GM12878 (cell line): ENCODE data around the gene RRAGD.

Source experiments
- ATF3 ChIP-seq: IDR thresholded peaks from 2 replicates; pipeline ENCODE4 v1.6.1; 2011; ENCODE audit warnings: low read depth, mild to moderate bottlenecking, low read length, moderate library complexity, borderline replicate concordance; ENCODE audit errors: extremely low read depth
- BACH1 ChIP-seq: fragments of 450-650 bp; IDR thresholded peaks from 2 replicates; pipeline ENCODE4 v1.6.1; 2017; ENCODE audit warnings: mild to moderate bottlenecking, borderline replicate concordance
- BCL11A ChIP-seq: IDR thresholded peaks from 2 replicates; pipeline ENCODE4 v1.6.1; 2011; ENCODE audit warnings: low read depth, low read length
- BRCA1 ChIP-seq: IDR thresholded peaks from 2 replicates; pipeline ENCODE4 v1.6.1; 2011; ENCODE audit warnings: low read depth, low read length, improper control_type of control experiment
- CHD2 ChIP-seq: IDR thresholded peaks from 2 replicates; pipeline ENCODE4 v1.6.1; 2011; ENCODE audit warnings: low read depth, low read length, improper control_type of control experiment, borderline replicate concordance
- CTCF ChIP-seq, 3 experiments: IDR thresholded peaks in 2 of 3; conservative IDR thresholded peaks in 1 of 3; 2 replicates each; pipeline ENCODE4 v1.5.1; 2011; ENCODE audit warnings: low read depth in 3 of 3, low read length in 3 of 3, mild to moderate bottlenecking in 3 of 3, control low read depth in 2 of 3, moderate library complexity in 2 of 3, inconsistent platforms in 1 of 3, mixed read lengths in 1 of 3; ENCODE audit not compliant: control insufficient read depth in 2 of 3, insufficient read depth in 1 of 3; ENCODE audit errors: extremely low read depth in 1 of 3
- HDAC2 ChIP-seq: fragments of 200-600 bp; sonication (generic); IDR thresholded peaks from 2 replicates; pipeline ENCODE4 v1.6.1; 2017
- MTA2 ChIP-seq: fragments of 450-650 bp; IDR thresholded peaks from 2 replicates; pipeline ENCODE4 v1.6.1; 2016; ENCODE audit warnings: low read depth, mild to moderate bottlenecking, moderate library complexity
- POLR2A ChIP-seq: IDR thresholded peaks from 2 replicates; pipeline ENCODE4 v1.6.1; 2011; ENCODE audit warnings: low read depth, mild to moderate bottlenecking, low read length
- SIN3A ChIP-seq: IDR thresholded peaks from 2 replicates; pipeline ENCODE4 v1.6.1; 2012; ENCODE audit warnings: low read depth, low read length, improper control_type of control experiment
- SP1 ChIP-seq: IDR thresholded peaks from one replicate; pipeline ENCODE4 v1.6.1; 2011; ENCODE audit warnings: low read depth, low read length
- TAF1 ChIP-seq: IDR thresholded peaks from 2 replicates; pipeline ENCODE4 v1.6.1; 2011; ENCODE audit warnings: mild to moderate bottlenecking, low read depth, low read length, borderline replicate concordance
- USF1 ChIP-seq: IDR thresholded peaks from 2 replicates; pipeline ENCODE4 v1.6.1; 2011; ENCODE audit warnings: borderline replicate concordance, low read depth, mild to moderate bottlenecking, moderate library complexity, mixed read lengths, low read length; ENCODE audit not compliant: insufficient read depth; ENCODE audit errors: extremely low read length
- ZNF622 ChIP-seq: fragments of 450-650 bp; IDR thresholded peaks from 2 replicates; pipeline ENCODE4 v1.6.1; 2017; ENCODE audit warnings: mild to moderate bottlenecking, inconsistent platforms

- TF ChIP-seq CTCF (IDR thresholded peaks at IDR 0.05 in 2 of 3, conservative IDR thresholded peaks at IDR 0.05 in 1 of 3; ENCODE audit: control insufficient read depth in 2 of 3, extremely low read depth in 1 of 3, insufficient read depth in 1 of 3, low read depth in 3 of 3, low read length in 3 of 3) (no peak), BACH1 (no peak), ZNF622 (no peak), SP1 (no peak), USF1 (no peak), TAF1 (no peak), BCL11A (no peak), SIN3A (no peak), BRCA1 (no peak), MTA2 (no peak), ATF3 (no peak), HDAC2 (no peak), POLR2A (no peak), CHD2 (no peak)
Measured at GRCh38 chr6:89400912-89401399, 11.1 kb downstream of the RRAGD start.
